Ascending aorta (tissue), 2 donors: ENCODE data around the gene PKN1. TPM values are rescaled to one million over a fixed set of nuclear protein-coding genes. Genes with fewer than 3 reads are reported as not detected.
"Not testable (repeated sequence)": the region's sequence is repeated elsewhere in the genome, so short reads cannot be mapped to it uniquely, and the experiment has no call there.

Experiments used
- DNase-seq, 2 donors: peaks; one replicate each; pipeline ENCODE4 v3.0.0-alpha.2; 2019; ENCODE audit warnings: low spot score in 2 of 2
- H3K27ac ChIP-seq, 2 donors: fragments of 200-600 bp; sonication (generic); one replicate each; pipeline ENCODE4 v1.5.1; 2016 to 2017; ENCODE audit warnings: mild to moderate bottlenecking in 1 of 2
- H3K27me3 ChIP-seq: fragments of 200-600 bp; sonication (generic); one replicate; pipeline ENCODE4 v1.5.1; 2017
- H3K36me3 ChIP-seq, 2 donors: fragments of 200-600 bp; sonication (generic); one replicate each; pipeline ENCODE4 v1.5.1; 2016
- H3K4me1 ChIP-seq, 2 donors: fragments of 200-600 bp; sonication (generic); one replicate each; pipeline ENCODE4 v1.5.1; 2016 to 2017; ENCODE audit warnings: mild to moderate bottlenecking in 1 of 2
- H3K4me3 ChIP-seq, 2 donors: fragments of 200-600 bp; sonication (generic); one replicate each; pipeline ENCODE4 v1.5.1; 2016 to 2017; ENCODE audit warnings: mild to moderate bottlenecking in 1 of 2
- H3K9me3 ChIP-seq, 2 donors: fragments of 200-600 bp; sonication (generic); one replicate each; pipeline ENCODE4 v1.5.1; 2016
- CTCF ChIP-seq, 3 experiments: fragments of 200-600 bp in 2 of 3; fragments of 450-650 bp in 1 of 3; sonication (generic) in 2 of 3; IDR thresholded peaks; one replicate each; pipeline ENCODE4 v1.5.1; 2016 to 2019; ENCODE audit warnings: antibody characterized with exemption in 3 of 3, mild to moderate bottlenecking in 1 of 3, moderate library complexity in 1 of 3
- intact Hi-C: fragments of 100-400 bp; cut with DNase I; formaldehyde crosslinking; loops from one replicate; pipeline ENCODE4 v1.15.1; 2023
- total RNA-seq: library from RNA; depleted of rRNA; stranded (reverse); fragments of >200 nt; gene quantifications from one replicate; pipeline ENCODE4 v1.1.0, GENCODE V29; 2016

The PKN1 gene
- total RNA-seq, 1 donor from 2014 or later: 231 TPM

- Histone ChIP-seq H3K4me1 (no peaks in the 10 kb centered on the region), H3K4me3 (no peak overlapping the region), H3K27ac (no peak overlapping the region), H3K36me3 (peaks cover 94 to 98% of the 10 kb centered on the region in 2 donors), H3K9me3 (no peaks in the 10 kb centered on the region), H3K27me3 (no peaks in the 10 kb centered on the region)
- intact Hi-C loops: no loop called here
- no peak for DNase-seq
- no peak for TF ChIP-seq CTCF (IDR thresholded peaks at IDR 0.05)
Measured at GRCh38 chr19:14446336-14447036, 13.4 kb downstream of the PKN1 start.

- no peak for DNase-seq
- Histone ChIP-seq H3K9me3 (no peaks in the 10 kb centered on the region), H3K36me3 (peaks cover 90% of the 10 kb centered on the region in 2 donors), H3K27ac (no peak overlapping the region), H3K4me3 (no peak overlapping the region), H3K4me1 (no peaks in the 10 kb centered on the region), H3K27me3 (no peaks in the 10 kb centered on the region)
- intact Hi-C loops: no loop called here
- no peak for TF ChIP-seq CTCF (IDR thresholded peaks at IDR 0.05)
Measured at GRCh38 chr19:14449321-14449720, 16.2 kb downstream of the PKN1 start.

- no peak for DNase-seq
- no peaks in the 10 kb centered on the region for H3K4me1 ChIP-seq
- no peaks in the 10 kb centered on the region for H3K27me3 ChIP-seq
- no peak overlapping the region for H3K4me3 ChIP-seq
- intact Hi-C loops: no loop called here
- no peaks in the 10 kb centered on the region for H3K9me3 ChIP-seq
- peaks cover 85 to 86% of the 10 kb centered on the region in 2 donors for H3K36me3 ChIP-seq
- H3K27ac ChIP-seq: no peak overlapping the region
- no peak for TF ChIP-seq CTCF (IDR thresholded peaks at IDR 0.05)
Measured at GRCh38 chr19:14450168-14450874, 17.2 kb downstream of the PKN1 start.

- Histone ChIP-seq H3K27me3 (no peaks in the 10 kb centered on the region), H3K27ac (no peak overlapping the region), H3K36me3 (peaks cover 81 to 83% of the 10 kb centered on the region in 2 donors), H3K4me3 (no peak overlapping the region), H3K4me1 (no peaks in the 10 kb centered on the region), H3K9me3 (no peaks in the 10 kb centered on the region)
- DNase-seq: no peak
- intact Hi-C loops: no loop called here
- no peak for TF ChIP-seq CTCF (IDR thresholded peaks at IDR 0.05)
Measured at GRCh38 chr19:14450876-14451275, 17.8 kb downstream of the PKN1 start.

- intact Hi-C loops, H3K9me3 ChIP-seq, H3K27ac ChIP-seq, H3K4me1 ChIP-seq, DNase-seq, H3K27me3 ChIP-seq, H3K4me3 ChIP-seq: not testable (repeated sequence)
- H3K36me3 ChIP-seq: peaks cover 67 to 69% of the 10 kb centered on the region in 2 donors
Measured at GRCh38 chr19:14452303-14452702, 19.2 kb downstream of the PKN1 start.

- intact Hi-C loops: no loop called here
- Histone ChIP-seq H3K36me3 (peaks cover 51 to 69% of the 10 kb centered on the region in 2 donors), H3K9me3 (no peaks in the 10 kb centered on the region), H3K4me1 (no peaks in the 10 kb centered on the region), H3K27me3 (no peaks in the 10 kb centered on the region), H3K4me3 (no peak overlapping the region), H3K27ac (no peak overlapping the region)
- no peak for DNase-seq
- no peak for TF ChIP-seq CTCF (IDR thresholded peaks at IDR 0.05)
Measured at GRCh38 chr19:14459703-14460102, 26.6 kb downstream of the PKN1 start.
